DOHH2 (cell line): ENCODE results near the gene PLXNC1.

ENCODE experiments used
- EZH2phosphoT487 ChIP-seq: fragments of 200-600 bp; sonication (generic); IDR thresholded peaks from 2 replicates; pipeline ENCODE4 v1.6.1; 2017; ENCODE audit warnings: borderline replicate concordance, mild to moderate bottlenecking, antibody characterized with exemption, low read length, moderate library complexity, mixed read lengths
- TF ChIP-seq, protein P1 (sequence below): fragments of 200-600 bp; sonication (generic); IDR thresholded peaks from one replicate; pipeline ENCODE4 v1.5.1; 2014; ENCODE audit warnings: antibody characterized with exemption, mild to moderate bottlenecking, low read depth, low read length; ENCODE audit not compliant: poor library complexity, severe bottlenecking

DNA sequence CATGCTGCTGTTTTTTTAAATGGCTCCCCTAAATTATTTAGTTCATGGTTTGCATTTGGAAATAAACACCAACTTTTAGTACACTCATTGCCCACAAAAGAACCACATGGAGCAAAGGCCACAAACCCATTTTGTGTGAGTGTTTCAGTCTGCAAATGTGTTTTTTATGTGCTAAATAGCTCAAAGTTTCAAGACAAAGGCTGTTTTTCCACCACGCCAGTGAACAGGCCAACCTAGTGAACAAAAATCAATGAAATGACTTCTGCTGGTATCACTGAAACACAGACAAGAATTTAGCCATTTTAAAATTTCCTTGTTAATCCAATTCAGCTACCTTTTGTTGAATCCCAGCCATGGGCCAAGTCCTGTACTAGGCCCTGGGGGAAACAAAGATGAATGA is 52.3 kb downstream of the PLXNC1 start:
- TF ChIP-seq, protein P1, sequence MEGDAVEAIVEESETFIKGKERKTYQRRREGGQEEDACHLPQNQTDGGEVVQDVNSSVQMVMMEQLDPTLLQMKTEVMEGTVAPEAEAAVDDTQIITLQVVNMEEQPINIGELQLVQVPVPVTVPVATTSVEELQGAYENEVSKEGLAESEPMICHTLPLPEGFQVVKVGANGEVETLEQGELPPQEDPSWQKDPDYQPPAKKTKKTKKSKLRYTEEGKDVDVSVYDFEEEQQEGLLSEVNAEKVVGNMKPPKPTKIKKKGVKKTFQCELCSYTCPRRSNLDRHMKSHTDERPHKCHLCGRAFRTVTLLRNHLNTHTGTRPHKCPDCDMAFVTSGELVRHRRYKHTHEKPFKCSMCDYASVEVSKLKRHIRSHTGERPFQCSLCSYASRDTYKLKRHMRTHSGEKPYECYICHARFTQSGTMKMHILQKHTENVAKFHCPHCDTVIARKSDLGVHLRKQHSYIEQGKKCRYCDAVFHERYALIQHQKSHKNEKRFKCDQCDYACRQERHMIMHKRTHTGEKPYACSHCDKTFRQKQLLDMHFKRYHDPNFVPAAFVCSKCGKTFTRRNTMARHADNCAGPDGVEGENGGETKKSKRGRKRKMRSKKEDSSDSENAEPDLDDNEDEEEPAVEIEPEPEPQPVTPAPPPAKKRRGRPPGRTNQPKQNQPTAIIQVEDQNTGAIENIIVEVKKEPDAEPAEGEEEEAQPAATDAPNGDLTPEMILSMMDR = no peak
- TF ChIP-seq EZH2phosphoT487 = no peak
